Neutrophil (primary cell): ENCODE data around the gene DIO3.

Experiments used
- H3K27ac ChIP-seq: fragments of 200-600 bp; sonication (generic); 2 replicates; pipeline ENCODE4 v1.5.1; 2016; ENCODE audit warnings: mild to moderate bottlenecking, moderate library complexity
- H3K27me3 ChIP-seq: fragments of 200-600 bp; sonication (generic); 2 replicates; pipeline ENCODE4 v1.6.0; 2016; ENCODE audit warnings: mild to moderate bottlenecking
- H3K36me3 ChIP-seq: fragments of 200-600 bp; sonication (generic); 2 replicates; pipeline ENCODE4 v1.5.1; 2017
- H3K4me1 ChIP-seq, 2 experiments: fragments of 200-600 bp in 1 of 2; sonication (generic) in 1 of 2; 1 replicate in 1 of 2; 2 replicates in 1 of 2; pipeline versions ENCODE4 v1.5.1 to v1.6.1; 2013 to 2016; ENCODE audit warnings: low read depth in 1 of 2, low read length in 1 of 2, mild to moderate bottlenecking in 1 of 2, moderate library complexity in 1 of 2; ENCODE audit not compliant: control insufficient read depth in 1 of 2, insufficient read depth in 1 of 2
- H3K4me3 ChIP-seq, 2 experiments: fragments of 200-600 bp in 1 of 2; sonication (generic) in 1 of 2; 1 replicate in 1 of 2; 2 replicates in 1 of 2; pipeline ENCODE4 v1.5.1; 2013 to 2016; ENCODE audit warnings: low read depth in 1 of 2, low read length in 1 of 2, mild to moderate bottlenecking in 1 of 2, moderate library complexity in 1 of 2
- H3K9me3 ChIP-seq: fragments of 200-600 bp; sonication (generic); 2 replicates; pipeline ENCODE4 v1.5.1; 2016
- CTCF ChIP-seq: fragments of 200-600 bp; sonication (generic); IDR thresholded peaks from 2 replicates; pipeline ENCODE4 v1.5.1; 2016; ENCODE audit warnings: antibody characterized with exemption

Gene DIO3

GRCh38 chr14:101577221-101577909, 16.1 kb downstream of the DIO3 start:
- TF ChIP-seq CTCF = no peak
- H3K36me3 ChIP-seq = no peaks in the 10 kb centered on the region
- no peaks in the 10 kb centered on the region for H3K9me3 ChIP-seq
- peaks cover 12% of the 10 kb centered on the region for H3K27me3 ChIP-seq
- no peaks in the 10 kb centered on the region for H3K4me1 ChIP-seq
- H3K4me3 ChIP-seq = no peak overlapping the region
- H3K27ac ChIP-seq = no peak overlapping the region

- H3K4me3 ChIP-seq = no peak overlapping the region
- H3K36me3 ChIP-seq = no peaks in the 10 kb centered on the region
- no peaks in the 10 kb centered on the region for H3K9me3 ChIP-seq
- no peak overlapping the region for H3K27ac ChIP-seq
- H3K4me1 ChIP-seq = no peaks in the 10 kb centered on the region
- peaks cover 12% of the 10 kb centered on the region for H3K27me3 ChIP-seq
- no peak for TF ChIP-seq CTCF
These were observed 17.2 kb downstream of the DIO3 start for GRCh38 chr14:101578489-101578888.

- Histone ChIP-seq H3K4me1 (no peaks in the 10 kb centered on the region), H3K4me3 (no peak overlapping the region), H3K9me3 (no peaks in the 10 kb centered on the region), H3K27me3 (peaks cover 12% of the 10 kb centered on the region), H3K27ac (no peak overlapping the region), H3K36me3 (no peaks in the 10 kb centered on the region)
- TF ChIP-seq CTCF = no peak
These were observed 18.2 kb downstream of the DIO3 start for GRCh38 chr14:101579372-101580080.

GRCh38 chr14:101581806-101582205, 20.5 kb downstream of the DIO3 start:
- H3K27me3 ChIP-seq = no peaks in the 10 kb centered on the region
- H3K27ac ChIP-seq = no peak overlapping the region
- no peaks in the 10 kb centered on the region for H3K36me3 ChIP-seq
- no peaks in the 10 kb centered on the region for H3K9me3 ChIP-seq
- no peaks in the 10 kb centered on the region for H3K4me1 ChIP-seq
- no peak overlapping the region for H3K4me3 ChIP-seq
- no peak for TF ChIP-seq CTCF

GRCh38 chr14:101582294-101582693, 21.0 kb downstream of the DIO3 start:
- TF ChIP-seq CTCF = no peak
- H3K27me3 ChIP-seq = no peaks in the 10 kb centered on the region
- no peaks in the 10 kb centered on the region for H3K9me3 ChIP-seq
- H3K27ac ChIP-seq = no peak overlapping the region
- H3K4me1 ChIP-seq = no peaks in the 10 kb centered on the region
- H3K4me3 ChIP-seq = no peak overlapping the region
- no peaks in the 10 kb centered on the region for H3K36me3 ChIP-seq
